Gastrocnemius medialis (tissue), 4 donors: ENCODE measurements around the gene ANKRD27.

Source experiments
- CTCF ChIP-seq, 5 experiments: fragments of 450-650 bp in 3 of 5; fragments of 200-600 bp in 2 of 5; sonication (generic) in 2 of 5; IDR thresholded peaks in 4 of 5; conservative IDR thresholded peaks in 1 of 5; 1 replicate in 4 of 5; 2 replicates in 1 of 5; pipeline ENCODE4 v1.5.1; 2016 to 2019; ENCODE audit warnings: antibody characterized with exemption in 5 of 5, mild to moderate bottlenecking in 3 of 5, moderate library complexity in 3 of 5
- POLR2A ChIP-seq, 2 donors: fragments of 450-650 bp; IDR thresholded peaks; one replicate each; pipeline ENCODE4 v1.6.1; 2017; ENCODE audit warnings: antibody characterized with exemption in 2 of 2, mild to moderate bottlenecking in 2 of 2, moderate library complexity in 2 of 2

- TF ChIP-seq CTCF (IDR thresholded peaks at IDR 0.05 in 4 of 5, conservative IDR thresholded peaks at IDR 0.05 in 1 of 5) (no peak), POLR2A (IDR thresholded peaks at IDR 0.05) (no peak)
These were observed 93.2 kb downstream of the ANKRD27 start for GRCh38 chr19:32581705-32582179.
